Measurements from ENCODE around the gene CTSV. TPM values are rescaled to one million over a fixed set of nuclear protein-coding genes. Genes with fewer than 3 reads are reported as not detected.

The CTSV gene
- total RNA-seq, 1 experiment from 2014 or later: 11.4 TPM

DNA sequence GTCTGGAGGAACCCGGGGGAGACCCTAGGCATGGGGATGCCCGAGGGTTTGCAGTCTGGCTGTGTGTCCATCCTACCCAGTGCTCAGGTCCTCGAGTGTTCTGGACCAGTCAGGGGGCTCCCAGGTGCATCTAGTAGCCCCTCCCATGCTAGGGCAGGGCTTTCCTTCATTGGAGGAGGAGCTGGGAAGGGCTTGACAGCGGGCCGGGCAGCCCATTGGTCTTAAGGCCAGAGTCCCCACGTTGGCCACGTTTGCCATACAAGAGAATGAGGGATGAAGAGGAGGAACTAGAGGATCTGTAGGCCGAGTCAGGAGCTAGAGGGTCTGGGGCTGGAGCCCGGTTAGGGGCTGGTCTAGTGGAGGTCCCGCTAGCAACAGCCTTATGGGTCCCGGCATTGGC lies 37.3 kb upstream of the CTSV start:
- ChIA-PET CTCF (no interaction called here), POLR2A (ENCODE audit: unreplicated experiment) (no interaction called here)
- no peaks in the 10 kb centered on the region for H3K79me2 ChIP-seq (ENCODE audit: low read length)
- H3K9me3 ChIP-seq (ENCODE audit: low read length): no peaks in the 10 kb centered on the region
- H3K4me1 ChIP-seq (ENCODE audit: insufficient read depth, low read length): no peaks in the 10 kb centered on the region
- no peak overlapping the region for H3K4me2 ChIP-seq (ENCODE audit: low read length)
- no peak overlapping the region for H3K4me3 ChIP-seq (ENCODE audit: low read length)
- DNase-seq (no peak), ATAC-seq (no peak)
- no peaks in the 10 kb centered on the region for H4K20me1 ChIP-seq (ENCODE audit: low read length)
- no peaks in the 10 kb centered on the region for H3K9me2 ChIP-seq (replicated peaks; ENCODE audit: low read length)
- H3K27me3 ChIP-seq (ENCODE audit: low read length): no peaks in the 10 kb centered on the region
- H3K9ac ChIP-seq (ENCODE audit: low read length): no peak overlapping the region
- TF ChIP-seq EZH2 (IDR thresholded peaks at IDR 0.05; ENCODE audit: low read length, unreplicated experiment) (no peak), EZH2phosphoT487 (IDR thresholded peaks at IDR 0.05; ENCODE audit: borderline replicate concordance, low read length) (no peak)
- TF ChIP-seq, protein P1, sequence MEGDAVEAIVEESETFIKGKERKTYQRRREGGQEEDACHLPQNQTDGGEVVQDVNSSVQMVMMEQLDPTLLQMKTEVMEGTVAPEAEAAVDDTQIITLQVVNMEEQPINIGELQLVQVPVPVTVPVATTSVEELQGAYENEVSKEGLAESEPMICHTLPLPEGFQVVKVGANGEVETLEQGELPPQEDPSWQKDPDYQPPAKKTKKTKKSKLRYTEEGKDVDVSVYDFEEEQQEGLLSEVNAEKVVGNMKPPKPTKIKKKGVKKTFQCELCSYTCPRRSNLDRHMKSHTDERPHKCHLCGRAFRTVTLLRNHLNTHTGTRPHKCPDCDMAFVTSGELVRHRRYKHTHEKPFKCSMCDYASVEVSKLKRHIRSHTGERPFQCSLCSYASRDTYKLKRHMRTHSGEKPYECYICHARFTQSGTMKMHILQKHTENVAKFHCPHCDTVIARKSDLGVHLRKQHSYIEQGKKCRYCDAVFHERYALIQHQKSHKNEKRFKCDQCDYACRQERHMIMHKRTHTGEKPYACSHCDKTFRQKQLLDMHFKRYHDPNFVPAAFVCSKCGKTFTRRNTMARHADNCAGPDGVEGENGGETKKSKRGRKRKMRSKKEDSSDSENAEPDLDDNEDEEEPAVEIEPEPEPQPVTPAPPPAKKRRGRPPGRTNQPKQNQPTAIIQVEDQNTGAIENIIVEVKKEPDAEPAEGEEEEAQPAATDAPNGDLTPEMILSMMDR (conservative IDR thresholded peaks at IDR 0.05; ENCODE audit: low read depth, low read length): no peak
- H3K36me3 ChIP-seq (ENCODE audit: low read depth, low read length): no peaks in the 10 kb centered on the region
- no peak overlapping the region for H2AFZ ChIP-seq (ENCODE audit: low read length)
- intact Hi-C loops (cut with micrococcal nuclease): no loop called here
- no peaks in the 10 kb centered on the region for H3F3A ChIP-seq (ENCODE audit: low read length, unreplicated experiment)
- no TSS peak for BruUV-seq (replicated peaks)
- H3K27ac ChIP-seq (ENCODE audit: low read length): no peak overlapping the region

GRCh38 chr9:97075289-97075985 lies 36.5 kb upstream of the CTSV start:
- TF ChIP-seq, protein P1 (conservative IDR thresholded peaks at IDR 0.05; ENCODE audit: low read depth, low read length): no peak
- no peak for TF ChIP-seq EZH2 (IDR thresholded peaks at IDR 0.05; ENCODE audit: low read length, unreplicated experiment)
- TF ChIP-seq EZH2phosphoT487 (IDR thresholded peaks at IDR 0.05; ENCODE audit: borderline replicate concordance, low read length): no peak
- intact Hi-C loops (cut with micrococcal nuclease): no loop called here
- Histone ChIP-seq H3F3A (ENCODE audit: low read length, unreplicated experiment) (no peaks in the 10 kb centered on the region), H3K27me3 (ENCODE audit: low read length) (no peaks in the 10 kb centered on the region), H3K27ac (ENCODE audit: low read length) (no peak overlapping the region), H3K4me1 (ENCODE audit: insufficient read depth, low read length) (no peaks in the 10 kb centered on the region), H3K9me3 (ENCODE audit: low read length) (no peaks in the 10 kb centered on the region), H3K9me2 (replicated peaks; ENCODE audit: low read length) (no peaks in the 10 kb centered on the region), H4K20me1 (ENCODE audit: low read length) (no peaks in the 10 kb centered on the region), H3K4me3 (ENCODE audit: low read length) (no peak overlapping the region), H3K79me2 (ENCODE audit: low read length) (no peaks in the 10 kb centered on the region), H3K36me3 (ENCODE audit: low read depth, low read length) (no peaks in the 10 kb centered on the region), H3K4me2 (ENCODE audit: low read length) (no peak overlapping the region), H2AFZ (ENCODE audit: low read length) (no peak overlapping the region), H3K9ac (ENCODE audit: low read length) (no peak overlapping the region)
- ATAC-seq (no peak), DNase-seq (no peak)
- no TSS peak for BruUV-seq (replicated peaks)
- POLR2A ChIA-PET (ENCODE audit: unreplicated experiment): no interaction called here
- CTCF ChIA-PET: no interaction called here

DNA sequence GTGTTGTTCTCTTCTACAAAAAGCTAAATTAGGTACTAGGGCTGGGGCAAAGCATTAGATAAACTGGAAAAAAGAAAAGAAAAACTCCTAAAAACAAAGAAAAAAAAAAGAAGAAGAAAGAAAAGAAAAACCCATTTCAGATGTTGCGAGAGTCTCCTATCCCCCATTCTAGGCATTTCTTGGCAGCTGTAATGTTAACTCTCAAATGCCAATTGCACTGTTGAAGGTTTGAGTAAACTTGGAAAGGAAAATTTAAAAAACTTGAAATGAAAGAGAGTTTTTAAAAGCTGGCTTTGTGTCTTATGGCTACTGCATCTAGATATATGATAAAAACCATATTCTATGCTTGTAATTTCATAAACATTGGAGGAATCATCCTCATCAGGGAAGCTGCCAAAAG lies 34.6 kb upstream of the CTSV start:
- H3K4me3 ChIP-seq (ENCODE audit: low read length): no peak overlapping the region
- no peak overlapping the region for H2AFZ ChIP-seq (ENCODE audit: low read length)
- H3K9me3 ChIP-seq (ENCODE audit: low read length): no peaks in the 10 kb centered on the region
- no peak for DNase-seq
- H3K27ac ChIP-seq (ENCODE audit: low read length): no peak overlapping the region
- H3K9ac ChIP-seq (ENCODE audit: low read length): no peak overlapping the region
- TF ChIP-seq, protein P1 (conservative IDR thresholded peaks at IDR 0.05; ENCODE audit: low read depth, low read length): no peak
- TF ChIP-seq EZH2phosphoT487 (IDR thresholded peaks at IDR 0.05; ENCODE audit: borderline replicate concordance, low read length): no peak
- no peak for TF ChIP-seq EZH2 (IDR thresholded peaks at IDR 0.05; ENCODE audit: low read length, unreplicated experiment)
- no peaks in the 10 kb centered on the region for H3K27me3 ChIP-seq (ENCODE audit: low read length)
- H3K79me2 ChIP-seq (ENCODE audit: low read length): no peaks in the 10 kb centered on the region
- intact Hi-C loops (cut with micrococcal nuclease): no loop called here
- no TSS peak for BruUV-seq (replicated peaks)
- no peaks in the 10 kb centered on the region for H3F3A ChIP-seq (ENCODE audit: low read length, unreplicated experiment)
- H3K4me1 ChIP-seq (ENCODE audit: insufficient read depth, low read length): no peaks in the 10 kb centered on the region
- CTCF ChIA-PET: no interaction called here
- H3K9me2 ChIP-seq (replicated peaks; ENCODE audit: low read length): no peaks in the 10 kb centered on the region
- ATAC-seq: no peak
- H3K36me3 ChIP-seq (ENCODE audit: low read depth, low read length): no peaks in the 10 kb centered on the region
- POLR2A ChIA-PET (ENCODE audit: unreplicated experiment): no interaction called here
- no peak overlapping the region for H3K4me2 ChIP-seq (ENCODE audit: low read length)
- H4K20me1 ChIP-seq (ENCODE audit: low read length): no peaks in the 10 kb centered on the region

All from PC-3 (cell line).